Melanocyte of skin (primary cell): Measurements from ENCODE around the gene GPD1L. TPM values are rescaled to one million over a fixed set of nuclear protein-coding genes. Genes with fewer than 3 reads are reported as not detected.

Experiments
- total RNA-seq, 2 donors: library from RNA; depleted of rRNA; stranded (reverse); fragments of >200 nt; gene quantifications; 2 replicates each; pipeline ENCODE4 v1.2.3, GENCODE V29; 2012

Gene GPD1L
- 10 to 100 TPM; 10.3 to 14.3 TPM for total RNA-seq

DNA sequence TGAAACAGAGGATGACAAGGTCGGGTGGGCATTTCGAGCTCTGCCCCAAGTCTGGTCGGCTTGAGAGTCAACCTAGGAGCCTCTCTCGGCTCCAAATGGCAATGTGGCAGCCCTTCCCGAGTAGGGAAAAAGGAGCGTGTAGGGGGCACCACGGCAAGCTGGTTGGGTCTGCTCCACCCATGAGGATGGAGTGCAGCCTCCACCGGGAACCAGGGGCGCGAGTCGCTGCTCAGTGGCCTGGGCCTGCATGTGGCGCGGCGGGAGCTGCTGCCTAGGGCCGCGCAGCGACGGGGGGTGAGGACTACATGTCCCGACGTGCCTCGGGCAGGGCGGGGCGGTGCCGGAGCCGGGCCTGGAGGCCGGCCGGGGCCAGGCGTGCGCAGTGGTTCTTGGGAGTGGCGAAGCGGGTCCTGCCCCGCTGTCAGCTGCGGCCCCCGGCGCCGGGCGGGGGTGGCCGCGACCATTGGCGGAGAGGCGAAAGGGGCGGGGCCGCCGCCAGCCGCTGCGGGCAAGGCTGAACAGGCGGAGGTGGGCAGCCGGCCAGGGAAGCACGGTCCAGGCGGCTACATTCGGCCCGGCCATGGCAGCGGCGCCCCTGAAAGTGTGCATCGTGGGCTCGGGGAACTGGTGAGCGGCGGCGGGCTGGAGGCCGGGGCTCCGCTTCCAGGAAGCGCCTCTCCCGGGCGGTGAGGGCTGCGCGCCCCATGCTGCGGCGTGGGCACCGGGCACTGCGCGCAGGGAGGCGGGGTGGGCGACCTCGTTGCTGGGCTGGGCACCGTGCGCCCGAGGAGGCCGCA, at the start of gene GPD1L:
Gene GPD1L (plus strand): TSS at position 489 of the 797 bp plus-strand sequence. CDS start 92 bp downstream, at position 581.

Other genes starting within 250 kb of the GPD1L start
- gene OSBPL10, start 125.4 kb upstream of the GPD1L start, total RNA-seq, result 10 to 100 TPM; 26.2 to 62.3 TPM
- 1 to 10 TPM; 1.0 to 5.0 TPM for gene ZNF860, start 124.9 kb upstream of the GPD1L start, total RNA-seq
- gene CMTM8, start 132.1 kb downstream of the GPD1L start, total RNA-seq, result 1 to 10 TPM in 1 of 2 donors, under 1 TPM in 1; 0.33 to 1.0 TPM